K562 (cell line): Measurements from ENCODE around the gene AKT1. TPM values are rescaled to one million over a fixed set of nuclear protein-coding genes. Genes with fewer than 3 reads are reported as not detected.

Source experiments
- ATAC-seq: fragments of 200-7000 bp; cut with Tn5 transposase; 3 replicates; pipeline ENCODE4 v1.9.1; 2020; ENCODE audit warnings: moderate library complexity
- BruUV-seq: library from RNA; stranded (reverse); fragments of 400-500 nt; replicated peaks from 2 replicates; lab custom pipeline; 2021; lab: Mats Ljungman, UMichigan
- CTCF ChIA-PET: fragments of 300-600 bp; formaldehyde crosslinking; extraction: SDS; loops from one replicate; lab custom pipeline; 2021; ENCODE audit warnings: low intra/inter-chr PET ratio; lab: Yijun Ruan, JAX
- POLR2A ChIA-PET: fragments of 300-600, 350-650 bp; sonication (Branson Sonifier 250); formaldehyde crosslinking; extraction: SDS; loops from one replicate; lab custom pipeline; 2021; ENCODE audit warnings: antibody characterized with exemption, inconsistent platforms; lab: Yijun Ruan, JAX
- DNase-seq, 4 experiments: peaks; one replicate each; pipeline versions ENCODE4 v3.0.0 to v3.0.0-alpha.2; 2011 to 2018; ENCODE audit warnings: low spot score in 3 of 4, mixed read lengths in 3 of 4; ENCODE audit errors: extremely low read depth in 1 of 4
- FAIRE-seq: peaks from 2 replicates; lab custom pipeline; 2011; peaks lifted over from hg19 to GRCh38; lab: Jason Lieb, UNC
- H2AFZ ChIP-seq: 2 replicates; pipeline ENCODE4 v1.6.0; 2011; ENCODE audit warnings: low read depth, low read length, control low read depth, inconsistent platforms
- H3K27ac ChIP-seq: fragments of 200-600 bp; 3 replicates; pipeline ENCODE4 v1.8.0; 2011; ENCODE audit warnings: low read depth, mild to moderate bottlenecking, control low read depth, inconsistent platforms, low read length, moderate library complexity, mixed read lengths; ENCODE audit errors: extremely low read depth
- H3K27me3 ChIP-seq, 2 experiments: fragments of 300-600 bp in 1 of 2; 2 replicates in 1 of 2; 3 replicates in 1 of 2; pipeline versions ENCODE4 v1.6.0 to v1.8.0; 2011; ENCODE audit warnings: inconsistent platforms in 2 of 2, low read length in 2 of 2, mild to moderate bottlenecking in 1 of 2, mixed read lengths in 1 of 2, moderate library complexity in 1 of 2; ENCODE audit not compliant: control insufficient read depth in 2 of 2, insufficient read depth in 2 of 2
- H3K36me3 ChIP-seq: fragments of 300-600 bp; 3 replicates; pipeline ENCODE4 v1.8.0; 2011; ENCODE audit warnings: mild to moderate bottlenecking, low read length, inconsistent platforms; ENCODE audit not compliant: control insufficient read depth, insufficient read depth
- H3K4me1 ChIP-seq, 2 experiments: fragments of 200-600 bp in 1 of 2; replicated peaks in 1 of 2; 2 replicates in 1 of 2; 3 replicates in 1 of 2; pipeline versions ENCODE4 v1.5.1 to v1.8.0; 2011; ENCODE audit warnings: inconsistent platforms in 2 of 2, low read length in 2 of 2, mild to moderate bottlenecking in 1 of 2, mixed read lengths in 1 of 2, moderate library complexity in 1 of 2; ENCODE audit not compliant: control insufficient read depth in 2 of 2, insufficient read depth in 2 of 2
- H3K4me2 ChIP-seq: 2 replicates; pipeline ENCODE4 v1.6.1; 2011; ENCODE audit warnings: low read length, control low read depth, inconsistent platforms, mixed read lengths; ENCODE audit not compliant: insufficient read depth
- H3K4me3 ChIP-seq: fragments of 200-600 bp; sonication (generic), shearing (Covaris generic); 2 replicates; pipeline ENCODE4 v1.5.1; 2016; ENCODE audit warnings: control low read depth, inconsistent platforms
- H3K79me2 ChIP-seq: fragments of 200-600 bp; 3 replicates; pipeline ENCODE4 v1.8.0; 2011; ENCODE audit warnings: low read length, inconsistent platforms; ENCODE audit not compliant: control insufficient read depth, insufficient read depth
- H3K9ac ChIP-seq, 2 experiments: 2 replicates each; pipeline versions ENCODE4 v1.6.0 to v1.6.1; 2011; ENCODE audit warnings: low read depth in 2 of 2, low read length in 2 of 2, control low read depth in 1 of 2, inconsistent platforms in 1 of 2, mild to moderate bottlenecking in 1 of 2, mixed read lengths in 1 of 2; ENCODE audit not compliant: insufficient read depth in 1 of 2
- H3K9me1 ChIP-seq: one replicate; pipeline ENCODE4 v1.6.0; 2011; ENCODE audit warnings: inconsistent platforms, mild to moderate bottlenecking, low read length, moderate library complexity; ENCODE audit not compliant: control insufficient read depth, insufficient read depth
- H3K9me3 ChIP-seq: replicated peaks from 2 replicates; pipeline ENCODE4 v1.5.1; 2011; ENCODE audit warnings: low read depth, low read length, inconsistent platforms; ENCODE audit not compliant: control insufficient read depth, insufficient read depth
- H4K20me1 ChIP-seq: replicated peaks from 2 replicates; pipeline ENCODE4 v1.6.1; 2011; ENCODE audit warnings: low read length, inconsistent platforms, mixed read lengths; ENCODE audit not compliant: control insufficient read depth, insufficient read depth
- C11orf30 ChIP-seq: fragments of 450-650 bp; IDR thresholded peaks from 2 replicates; pipeline ENCODE4 v1.6.1; 2016; ENCODE audit warnings: low read depth, mild to moderate bottlenecking
- GATA2 ChIP-seq: sonication (generic); formaldehyde crosslinking; IDR thresholded peaks from 2 replicates; pipeline ENCODE4 v1.4.0; 2020; ENCODE audit warnings: mild to moderate bottlenecking, missing genetic modification reagents
- HDAC1 ChIP-seq, 2 experiments: fragments of 450-650 bp; IDR thresholded peaks; 2 replicates each; pipeline ENCODE4 v1.6.1; 2016 to 2017; ENCODE audit warnings: inconsistent platforms in 1 of 2, mild to moderate bottlenecking in 1 of 2, moderate library complexity in 1 of 2
- HMG20B ChIP-seq: fragments of 250-450 bp; sonication (Bioruptor Pico); IDR thresholded peaks from 2 replicates; pipeline ENCODE4 v1.5.0; 2021; ENCODE audit warnings: mild to moderate bottlenecking
- POLR2G ChIP-seq: fragments of 200-400 bp; formaldehyde crosslinking; IDR thresholded peaks from 2 replicates; pipeline ENCODE4 v1.6.1; 2017; ENCODE audit warnings: low read depth, mild to moderate bottlenecking, antibody characterized with exemption, low read length, moderate library complexity
- RBM17 ChIP-seq: fragments of 200-400 bp; formaldehyde crosslinking; IDR thresholded peaks from 2 replicates; pipeline ENCODE4 v1.6.1; 2017; ENCODE audit warnings: low read depth, mild to moderate bottlenecking, low read length, borderline replicate concordance
- ZNF224 ChIP-seq: sonication (generic); formaldehyde crosslinking; IDR thresholded peaks from 2 replicates; pipeline ENCODE4 v1.8.0; 2022; ENCODE audit warnings: mild to moderate bottlenecking, missing genetic modification reagents
- ZNF695 ChIP-seq: fragments of 450-650 bp; formaldehyde crosslinking; IDR thresholded peaks from 2 replicates; pipeline ENCODE4 v1.4.0; 2020; ENCODE audit warnings: mild to moderate bottlenecking, moderate library complexity
- WGBS: fragments of 100-300 bp; shearing (Covaris generic); methylation state at CpG from one replicate; pipeline ENCODE4 v1.1.6; 2016; ENCODE audit warnings: low coverage, mixed read lengths; ENCODE audit not compliant: insufficient coverage; ENCODE audit errors: missing lambda C conversion rate; 5-methylcytosine and 5-hydroxymethylcytosine counted together
- in situ Hi-C: fragments of 300-500 bp; cut with MboI; formaldehyde crosslinking; loops from 4 replicates; pipeline ENCODE4 v1.15.0; 2018; ENCODE audit warnings: inconsistent platforms, mixed read lengths
- intact Hi-C: fragments of 100-400 bp; cut with micrococcal nuclease; formaldehyde crosslinking; loops from 2 replicates; pipeline ENCODE4 v1.14.2; 2022
- polyA plus RNA-seq, 8 experiments: library from polyadenylated mRNA; depleted of rRNA in 4 of 8; stranded (reverse) in 5 of 8; unstranded in 3 of 8; fragments of >200 nt; fragmentation: Nextera tagmentation in 2 of 8; fragmentation: Illumina TruSeq in 1 of 8; extraction: Ambion mirVana in 2 of 8; extraction: Trizol in 1 of 8; gene quantifications; 2 replicates each; pipeline versions ENCODE4 v1.2.1 to v1.2.3, GENCODE V29; 2011 to 2014; ENCODE audit warnings: inconsistent platforms in 1 of 8, missing spikeins in 1 of 8
- total RNA-seq, 7 experiments: library from RNA; depleted of rRNA in 6 of 7; stranded (reverse); fragments of >200 nt in 6 of 7; fragmentation: Illumina TruSeq in 2 of 7; extraction: Trizol in 2 of 7; gene quantifications; 2 replicates each; pipeline versions ENCODE4 v1.2.1 to v1.2.3, GENCODE V29; 2011 to 2021; ENCODE audit warnings: low replicate concordance in 1 of 7
- TF ChIP-seq, protein P1 (sequence below): fragments of 450-650 bp; formaldehyde crosslinking; IDR thresholded peaks from 2 replicates; pipeline ENCODE4 v1.4.0; 2020; ENCODE audit warnings: mild to moderate bottlenecking, moderate library complexity
- TF ChIP-seq, protein P2 (sequence below): fragments of 250-450 bp; sonication (Bioruptor Pico); IDR thresholded peaks from 2 replicates; pipeline ENCODE4 v1.6.1; 2021; ENCODE audit warnings: mild to moderate bottlenecking

AKT1 gene
- total and polyA plus RNA-seq, 9 of the 15 experiments (the other 6 are each of a cell fraction or from before 2014, with no cell fraction given), result 0.49 to 132 (median 75.1) TPM

DNA sequence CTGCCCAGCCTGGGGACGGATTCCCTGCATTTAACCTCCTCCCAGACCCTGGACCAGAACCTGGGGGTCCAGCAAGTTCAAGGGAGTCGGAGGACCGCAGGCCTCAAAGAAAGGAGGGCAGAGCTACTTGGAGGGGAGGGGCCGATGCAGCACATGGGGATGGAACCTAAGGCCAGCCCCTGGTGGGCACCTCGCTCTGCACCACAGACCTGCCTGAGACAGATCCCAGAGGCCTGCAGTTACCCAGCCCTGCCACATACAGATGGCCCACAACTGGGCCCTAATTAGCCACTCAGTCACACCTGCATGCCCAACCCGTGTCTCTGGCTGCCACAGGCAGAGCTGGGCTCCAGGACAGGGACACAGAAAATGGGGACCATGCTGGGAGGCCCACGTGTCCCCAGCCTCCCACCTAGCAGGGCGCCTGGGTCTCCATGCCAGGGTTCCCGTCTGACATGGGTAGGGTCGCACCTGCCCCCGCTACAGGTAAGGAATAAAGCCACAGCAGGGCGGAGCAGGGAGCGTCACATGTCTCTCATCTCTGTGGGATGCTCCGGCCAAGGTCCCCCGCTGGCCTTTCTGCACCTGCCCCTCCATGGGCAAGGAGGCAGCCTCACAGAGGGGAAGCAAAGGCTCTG lies 16.7 kb downstream of the AKT1 start:
- BruUV-seq, result no TSS peak
- ATAC-seq (no peak), FAIRE-seq (no peak), DNase-seq (no peak)
- 80% methylated on average over 7 of the region's 15 CpGs for WGBS
- Histone ChIP-seq H3K4me2 (no peak overlapping the region), H3K4me1 (peaks cover 0 to 55% of the 10 kb centered on the region in 2 experiments; a peak in 2 of 5 replicates), H3K9me3 (no peaks in the 10 kb centered on the region), H4K20me1 (no peaks in the 10 kb centered on the region; the same call in 1 of the 2 replicates), H3K27ac (no peak overlapping the region), H3K4me3 (no peak overlapping the region), H3K79me2 (no peaks in the 10 kb centered on the region), H3K9ac (no peak overlapping the region; a peak in 1 of 4 replicates), H3K36me3 (peaks cover 49% of the 10 kb centered on the region; the same call in 1 of the 3 replicates), H3K27me3 (no peaks in the 10 kb centered on the region), H2AFZ (no peak overlapping the region), H3K9me1 (no peaks in the 10 kb centered on the region)
- ChIA-PET CTCF (no interaction called here), POLR2A (no interaction called here)
- in situ Hi-C loops (no loop called here), intact Hi-C loops (no loop called here)
- TF ChIP-seq, protein P1, sequence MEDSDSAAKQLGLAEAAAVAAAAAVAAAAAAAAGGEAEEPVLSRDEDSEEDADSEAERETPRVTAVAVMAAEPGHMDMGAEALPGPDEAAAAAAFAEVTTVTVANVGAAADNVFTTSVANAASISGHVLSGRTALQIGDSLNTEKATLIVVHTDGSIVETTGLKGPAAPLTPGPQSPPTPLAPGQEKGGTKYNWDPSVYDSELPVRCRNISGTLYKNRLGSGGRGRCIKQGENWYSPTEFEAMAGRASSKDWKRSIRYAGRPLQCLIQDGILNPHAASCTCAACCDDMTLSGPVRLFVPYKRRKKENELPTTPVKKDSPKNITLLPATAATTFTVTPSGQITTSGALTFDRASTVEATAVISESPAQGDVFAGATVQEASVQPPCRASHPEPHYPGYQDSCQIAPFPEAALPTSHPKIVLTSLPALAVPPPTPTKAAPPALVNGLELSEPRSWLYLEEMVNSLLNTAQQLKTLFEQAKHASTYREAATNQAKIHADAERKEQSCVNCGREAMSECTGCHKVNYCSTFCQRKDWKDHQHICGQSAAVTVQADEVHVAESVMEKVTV (CRISPR knock-in tag), result no peak
- TF ChIP-seq ZNF224 (CRISPR knock-in tag) (no peak), C11orf30 (no peak), POLR2G (no peak), HDAC1 (IDR thresholded peaks at IDR 0.05) (no peak), GATA2 (CRISPR knock-in tag) (no peak), RBM17 (no peak), ZNF695 (CRISPR knock-in tag) (no peak), HMG20B (CRISPR knock-in tag) (no peak)
- TF ChIP-seq, protein P2, sequence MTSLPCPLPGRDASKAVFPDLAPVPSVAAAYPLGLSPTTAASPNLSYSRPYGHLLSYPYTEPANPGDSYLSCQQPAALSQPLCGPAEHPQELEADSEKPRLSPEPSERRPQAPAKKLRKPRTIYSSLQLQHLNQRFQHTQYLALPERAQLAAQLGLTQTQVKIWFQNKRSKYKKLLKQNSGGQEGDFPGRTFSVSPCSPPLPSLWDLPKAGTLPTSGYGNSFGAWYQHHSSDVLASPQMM (CRISPR knock-in tag), result no peak
